UCSD-AML1 (cell line): Measurements from ENCODE around the gene PRSS57.
"Not testable (repeated sequence)": the region's sequence is repeated elsewhere in the genome, so short reads cannot be mapped to it uniquely, and the experiment has no call there.

Experiments used
- DNase-seq: peaks from one replicate; lab custom pipeline; 2025; ENCODE audit not compliant: unreplicated experiment; lab: John Stamatoyannopoulos, UW

The PRSS57 gene

DNA sequence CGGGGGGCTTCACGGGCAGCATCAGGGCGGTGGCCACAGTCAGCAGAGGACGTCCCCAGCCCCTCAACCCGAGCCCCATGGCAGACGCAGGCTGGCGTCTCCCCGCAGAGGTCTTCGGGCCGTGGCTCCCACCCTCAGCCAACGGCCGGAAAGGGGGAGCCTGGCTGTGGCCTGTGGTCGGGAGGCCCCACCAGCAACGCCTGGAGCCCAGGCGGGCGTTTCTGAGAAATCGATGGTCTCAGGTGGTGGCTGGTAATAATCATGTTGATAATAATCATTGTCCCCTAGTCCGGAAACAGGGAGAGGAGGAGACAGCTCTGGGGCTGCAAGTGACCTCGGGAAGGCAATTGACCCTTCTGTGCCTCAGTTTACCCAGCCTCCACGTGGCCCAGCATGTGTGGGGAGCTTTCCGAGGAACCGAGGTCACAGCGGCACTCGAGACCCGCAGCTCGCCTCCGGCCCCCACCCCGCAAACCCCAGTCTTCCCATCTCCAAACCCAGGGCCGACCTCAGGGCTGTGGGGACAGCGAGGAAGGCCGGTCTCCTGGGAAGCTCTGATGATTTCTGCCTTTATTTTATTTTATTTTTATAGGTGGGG, at the start of gene PRSS57:
PRSS57 (minus strand) TSS at position 101 of the 598 bp plus-strand sequence; CDS start at position 79, 22 bp downstream.
- no peak for DNase-seq

DNA sequence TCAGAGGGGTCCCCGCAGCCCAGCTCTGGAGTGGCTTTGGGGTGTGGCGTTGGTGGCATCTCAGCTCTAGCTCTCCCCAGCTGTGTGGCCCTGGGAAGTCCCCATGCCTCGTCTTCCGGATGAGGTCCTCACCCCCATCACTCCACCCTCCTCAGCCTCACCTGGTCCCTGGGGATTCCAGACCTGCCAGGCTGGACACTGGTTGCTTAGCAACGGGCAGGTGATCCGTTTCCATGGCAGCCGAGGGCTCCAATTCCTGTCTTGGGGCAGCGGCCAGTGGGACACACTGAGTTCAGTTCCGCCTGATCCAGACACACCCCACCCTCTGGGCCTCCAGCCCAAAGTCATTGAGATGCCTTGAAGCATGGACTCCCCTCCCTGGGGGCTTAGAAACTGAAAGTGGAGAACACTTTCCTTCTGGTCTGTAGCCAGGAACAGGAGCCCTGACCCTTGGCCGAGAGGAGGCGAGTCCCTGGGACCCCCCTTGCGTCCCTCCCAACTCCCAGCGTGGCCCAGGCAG, 48.0 kb upstream of the PRSS57 start:
- DNase-seq: no peak

GRCh38 chr19:742540-743075, 47.4 kb upstream of the PRSS57 start:
- DNase-seq: no peak

DNA sequence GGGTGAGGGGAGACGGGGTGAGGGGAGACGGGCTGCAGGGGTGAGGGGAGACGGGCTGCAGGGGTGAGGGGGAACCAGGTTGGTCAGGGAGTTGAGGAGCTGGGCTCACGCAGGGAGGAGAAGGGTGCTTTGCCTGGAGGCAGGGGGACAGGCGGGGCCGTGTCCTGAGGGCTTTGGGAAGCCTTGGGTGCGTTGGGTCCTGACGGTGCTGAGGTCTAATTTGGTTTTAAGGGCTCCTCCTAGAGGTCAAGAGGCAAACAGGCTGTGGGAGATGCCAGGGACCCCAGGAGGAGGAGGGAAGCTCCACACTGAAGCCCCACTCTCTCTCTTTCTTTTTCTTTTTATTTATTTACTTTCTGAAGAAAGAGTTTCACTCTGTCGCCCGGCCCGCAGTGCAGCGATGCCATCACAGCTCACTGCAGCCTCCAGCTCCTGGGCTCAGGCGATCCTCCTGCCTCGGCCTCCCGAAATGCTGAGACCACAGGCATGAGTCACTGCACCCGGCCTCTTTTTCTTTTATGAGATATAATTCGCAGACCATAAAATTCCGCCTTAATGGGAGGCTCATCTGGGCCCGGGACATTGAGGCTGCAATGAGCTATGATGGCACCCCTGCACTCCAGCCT, 46.4 kb upstream of the PRSS57 start:
- DNase-seq: peak; percentile 24

GRCh38 chr19:740816-741505, 45.7 kb upstream of the PRSS57 start:
- not testable (repeated sequence) for DNase-seq

DNA sequence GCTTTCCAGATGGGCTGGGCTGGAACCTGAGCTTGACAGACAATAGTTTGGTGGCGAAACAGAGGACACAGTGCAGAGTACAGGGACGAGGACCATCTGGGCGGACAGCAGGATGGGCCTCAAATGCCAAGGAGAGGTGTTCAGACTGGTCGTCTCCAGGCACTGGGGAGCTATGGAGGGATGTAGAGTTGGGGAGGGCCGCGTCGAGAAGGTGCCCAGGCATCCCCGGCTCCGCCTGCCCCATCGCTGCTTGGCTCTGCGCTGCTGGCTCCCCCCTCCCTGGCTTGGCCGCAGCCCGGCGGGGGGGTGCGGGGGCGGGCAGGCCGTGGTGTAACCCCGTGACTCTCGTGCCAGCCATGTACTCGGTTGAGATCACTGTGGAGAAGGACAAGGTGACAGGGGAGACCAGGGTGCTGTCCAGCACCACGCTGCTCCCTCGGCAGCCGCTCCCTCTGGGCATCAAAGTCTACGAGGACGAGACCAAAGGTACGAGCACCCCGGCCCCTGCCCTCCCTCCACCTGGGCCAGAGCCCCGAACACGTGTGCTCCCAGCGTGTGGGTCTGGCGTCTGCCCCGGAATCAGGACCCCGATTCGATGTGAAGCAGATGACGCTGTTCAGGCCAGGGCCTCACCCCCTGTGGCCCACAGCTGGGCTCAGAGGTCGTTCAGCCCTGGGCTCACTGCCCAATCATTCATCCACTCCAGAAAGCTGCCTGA, 44.9 kb upstream of the PRSS57 start:
- DNase-seq: no peak

- no peak for DNase-seq
Observed at GRCh38 chr19:738509-739128, 43.4 kb upstream of the PRSS57 start.

DNA sequence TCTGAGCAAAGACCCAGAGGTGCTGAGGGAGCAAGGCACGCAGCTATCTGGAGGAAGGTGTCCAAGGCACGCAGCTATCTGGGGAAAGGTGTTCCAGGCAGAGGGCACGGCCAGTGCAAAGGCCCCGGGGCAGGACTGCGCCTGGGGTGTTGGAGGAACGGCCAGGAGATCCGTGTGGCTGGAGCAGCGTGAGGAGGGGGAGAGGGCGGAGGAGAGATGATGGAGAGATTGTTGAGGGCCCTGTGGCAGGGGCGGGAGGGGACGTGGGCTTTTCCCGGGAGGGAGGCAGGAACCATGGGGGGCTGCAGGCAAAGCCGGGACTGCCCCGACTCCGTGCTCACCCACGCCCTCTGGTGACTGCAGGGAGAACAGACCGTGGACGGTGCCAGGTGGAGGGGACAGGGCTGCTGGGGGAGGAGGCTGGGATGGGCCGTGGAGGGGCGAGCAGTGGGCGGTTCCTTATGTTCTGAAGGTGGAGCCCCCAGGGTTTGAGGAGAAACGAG, 42.4 kb upstream of the PRSS57 start:
- peak; percentile 42 for DNase-seq

- no peak for DNase-seq
Observed at GRCh38 chr19:736125-736524, 40.9 kb upstream of the PRSS57 start.

GRCh38 chr19:734716-735115, 39.5 kb upstream of the PRSS57 start:
- DNase-seq: no peak

DNA sequence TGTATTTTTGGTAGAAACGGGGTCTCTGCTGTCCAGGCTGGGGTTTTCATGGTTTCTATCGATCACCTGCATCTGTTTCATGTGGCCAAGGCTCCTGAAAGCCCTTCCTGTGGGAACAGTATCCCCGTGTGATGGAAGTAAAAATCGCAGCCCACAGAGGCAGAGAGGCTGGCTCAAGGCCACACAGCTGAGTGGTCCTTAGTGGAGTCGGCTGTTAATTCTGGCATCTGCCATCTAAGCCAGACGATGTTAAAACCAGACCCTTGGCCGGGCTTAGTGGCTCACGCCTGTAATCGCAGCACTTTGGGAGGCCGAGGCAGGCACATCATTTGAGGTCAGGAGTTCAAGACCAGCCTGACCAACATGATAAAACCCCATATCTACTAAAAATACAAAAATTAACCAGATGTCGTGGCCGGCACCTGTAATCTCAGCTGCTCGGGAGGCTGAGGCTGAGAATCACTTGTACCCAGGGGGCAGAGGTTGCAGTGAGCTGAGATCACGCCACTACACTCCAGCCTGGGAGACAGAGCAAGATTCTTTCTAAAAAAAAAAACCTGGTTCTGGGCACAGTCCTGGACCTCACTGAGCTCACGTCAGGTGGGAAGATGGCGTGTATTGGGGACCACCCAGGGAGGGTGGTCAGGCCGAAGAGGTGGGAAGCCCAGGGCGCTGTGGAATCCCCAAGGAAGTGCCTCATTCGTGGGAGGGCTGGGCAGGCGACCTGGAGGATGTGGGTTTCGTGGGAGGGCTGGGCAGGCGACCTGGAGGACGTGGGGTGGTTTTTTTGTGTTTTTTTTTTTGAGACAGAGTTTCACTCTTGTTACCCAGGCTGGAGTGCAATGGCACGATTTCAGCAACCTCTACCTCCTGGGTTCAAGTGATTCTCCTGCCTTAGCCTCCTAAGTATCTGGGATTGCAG, 37.2 kb upstream of the PRSS57 start:
- peak; percentile 50 for DNase-seq

- DNase-seq: no peak
Observed at GRCh38 chr19:731000-731399, 35.7 kb upstream of the PRSS57 start.

DNA sequence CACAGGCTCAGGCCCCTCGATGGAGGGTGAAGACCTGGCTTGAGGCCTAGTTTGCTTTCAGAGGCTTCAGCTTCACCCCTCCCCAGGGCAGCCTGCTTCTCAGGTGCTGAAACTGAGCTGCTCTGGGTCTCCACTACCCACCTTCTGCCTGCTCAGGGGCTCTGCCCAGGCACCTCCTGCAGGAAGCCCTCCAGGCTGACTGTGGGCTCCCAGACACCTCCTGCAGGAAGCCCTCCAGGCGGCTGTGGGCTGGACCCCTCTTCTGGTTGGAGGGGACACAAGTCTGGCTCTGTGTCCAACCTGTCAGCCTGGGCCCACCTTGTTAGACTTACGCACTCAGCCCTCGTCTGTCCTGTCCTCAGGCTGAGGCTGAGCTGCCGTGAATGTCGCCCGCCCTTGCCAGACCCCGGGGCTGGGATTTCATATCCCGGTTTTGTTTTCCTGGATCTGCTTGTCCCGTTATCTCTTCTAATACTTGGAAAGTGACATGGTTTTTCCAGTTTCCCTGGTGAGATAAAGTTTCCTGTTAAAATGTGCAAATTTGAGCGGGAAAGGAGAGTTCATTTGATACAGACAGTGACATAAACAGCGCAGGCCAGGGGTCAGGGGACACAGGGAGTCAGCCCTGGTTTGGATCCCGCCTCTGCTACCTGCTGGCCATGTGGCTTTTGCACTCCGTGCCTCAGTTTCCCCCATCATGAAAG, 34.9 kb upstream of the PRSS57 start:
- no peak for DNase-seq

DNA sequence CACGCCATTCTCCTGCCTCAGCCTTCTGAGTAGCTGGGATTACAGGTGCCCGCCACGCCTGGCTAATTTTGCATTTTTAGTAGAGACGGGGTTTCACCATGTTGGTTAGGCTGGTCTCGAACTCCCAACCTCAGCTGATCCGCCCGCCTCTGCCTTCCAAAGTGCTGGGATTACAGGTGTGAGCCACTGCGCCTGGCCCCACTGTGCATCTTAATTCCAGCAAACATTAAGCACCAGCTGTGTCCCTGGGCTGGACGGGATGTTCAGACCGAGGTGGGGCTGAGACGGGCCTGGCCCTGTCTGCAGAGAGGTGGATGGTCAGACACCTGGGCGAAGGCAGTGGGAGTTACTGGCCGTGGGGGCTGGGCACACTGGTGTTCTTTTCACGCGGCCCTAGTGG, 34.3 kb upstream of the PRSS57 start:
- not testable (repeated sequence) for DNase-seq

GRCh38 chr19:728011-728410, 32.8 kb upstream of the PRSS57 start:
- DNase-seq: peak; percentile 76

GRCh38 chr19:726993-727956, 32.0 kb upstream of the PRSS57 start:
- DNase-seq: no peak

- DNase-seq: no peak
Observed at GRCh38 chr19:725461-726089, 30.3 kb upstream of the PRSS57 start.
